C4-2B (cell line): Measurements from ENCODE around the gene RALGAPB.
"Not testable (repeated sequence)": the region's sequence is repeated elsewhere in the genome, so short reads cannot be mapped to it uniquely, and the experiment has no call there.

Experiments used
- H3K27ac ChIP-seq: fragments of 450-650 bp; 2 replicates; pipeline ENCODE4 v1.5.1; 2017
- CTCF ChIP-seq: fragments of 450-650 bp; conservative IDR thresholded peaks from 2 replicates; pipeline ENCODE4 v1.5.1; 2017; ENCODE audit warnings: mild to moderate bottlenecking
- ZFX ChIP-seq: fragments of 450-650 bp; IDR thresholded peaks from 2 replicates; pipeline ENCODE4 v1.6.1; 2017

The RALGAPB gene

GRCh38 chr20:38458314-38458713, 14.3 kb upstream of the RALGAPB start:
- TF ChIP-seq ZFX (no peak), CTCF (no peak)
- H3K27ac ChIP-seq, result no peak overlapping the region

- TF ChIP-seq ZFX (no peak), CTCF (no peak)
- H3K27ac ChIP-seq, result peak overlapping the region; percentile 17; the same call in 1 of the 2 replicates
These were observed 12.5 kb upstream of the RALGAPB start for GRCh38 chr20:38460040-38460623.

- H3K27ac ChIP-seq, result not testable (repeated sequence)
These were observed 12.0 kb upstream of the RALGAPB start for GRCh38 chr20:38460631-38461030.

- not testable (repeated sequence) for H3K27ac ChIP-seq
These were observed 11.5 kb upstream of the RALGAPB start for GRCh38 chr20:38461167-38461566.

GRCh38 chr20:38461569-38461968, 11.1 kb upstream of the RALGAPB start:
- H3K27ac ChIP-seq, result not testable (repeated sequence)

GRCh38 chr20:38466171-38466570, 6.5 kb upstream of the RALGAPB start:
- no peak overlapping the region for H3K27ac ChIP-seq
- no peak for TF ChIP-seq ZFX
- no peak for TF ChIP-seq CTCF

- no peak overlapping the region for H3K27ac ChIP-seq
- TF ChIP-seq ZFX (no peak), CTCF (no peak)
These were observed 5.7 kb upstream of the RALGAPB start for GRCh38 chr20:38466983-38467382.

- no peak overlapping the region for H3K27ac ChIP-seq
- no peak for TF ChIP-seq CTCF
- no peak for TF ChIP-seq ZFX
These were observed 1.4 kb upstream of the RALGAPB start for GRCh38 chr20:38471245-38471644.

- H3K27ac ChIP-seq, result peak overlapping the region; percentile 83
- TF ChIP-seq ZFX (no peak), CTCF (no peak)
These were observed 593 bp upstream of the RALGAPB start for GRCh38 chr20:38471987-38472512.
